HepG2 (cell line): Measurements from ENCODE around the gene MUC4.

Experiments
- POLR2A ChIP-seq, 2 experiments: IDR thresholded peaks; 2 replicates each; pipeline ENCODE4 v1.6.1; 2011; ENCODE audit warnings: low read depth in 2 of 2, low read length in 2 of 2, mild to moderate bottlenecking in 1 of 2, moderate library complexity in 1 of 2; ENCODE audit not compliant: insufficient read depth in 1 of 2
- TAF1 ChIP-seq: sonication (generic); formaldehyde crosslinking; IDR thresholded peaks from 2 replicates; pipeline ENCODE4 v1.4.0; 2020; ENCODE audit warnings: missing genetic modification reagents
- TF ChIP-seq, protein P1 (sequence below): sonication (generic); formaldehyde crosslinking; IDR thresholded peaks from 2 replicates; pipeline ENCODE4 v1.5.0; 2020; ENCODE audit warnings: mild to moderate bottlenecking, missing genetic modification reagents, moderate library complexity

DNA sequence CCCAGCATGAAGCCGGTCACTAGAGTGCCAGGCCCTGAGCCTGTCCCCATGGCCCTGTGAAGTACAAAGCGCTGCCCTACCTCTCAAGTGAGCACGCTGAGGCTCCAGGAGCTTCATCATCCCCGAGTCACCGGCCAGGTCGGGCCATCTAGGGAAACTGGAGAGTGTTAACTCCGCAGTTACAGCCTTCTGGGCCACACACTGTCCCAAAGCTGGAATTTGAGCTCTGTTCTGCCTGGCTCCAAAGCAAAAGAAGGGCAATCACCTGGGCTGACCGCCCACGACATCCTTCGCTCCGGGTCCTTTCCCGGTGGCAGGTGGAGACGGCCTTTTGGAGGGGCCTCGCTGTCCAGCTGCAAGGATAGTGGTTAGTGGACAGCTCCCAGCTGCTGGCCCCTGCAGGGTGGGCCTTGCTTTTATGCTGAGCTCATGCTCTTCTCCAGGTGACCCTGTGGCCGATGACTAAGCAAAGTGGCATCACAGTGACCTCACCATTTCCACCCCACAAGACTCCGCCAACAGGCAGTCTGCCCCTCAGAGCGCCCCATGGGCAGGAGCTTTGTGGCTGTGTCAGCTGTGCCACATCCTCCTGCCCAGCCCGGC lies 3.5 kb upstream of the MUC4 start:
- TF ChIP-seq TAF1 = no peak
- TF ChIP-seq POLR2A (IDR thresholded peaks at IDR 0.05; ENCODE audit: insufficient read depth in 1 of 2, low read depth in 2 of 2, low read length in 2 of 2) = no peak
- TF ChIP-seq, protein P1, sequence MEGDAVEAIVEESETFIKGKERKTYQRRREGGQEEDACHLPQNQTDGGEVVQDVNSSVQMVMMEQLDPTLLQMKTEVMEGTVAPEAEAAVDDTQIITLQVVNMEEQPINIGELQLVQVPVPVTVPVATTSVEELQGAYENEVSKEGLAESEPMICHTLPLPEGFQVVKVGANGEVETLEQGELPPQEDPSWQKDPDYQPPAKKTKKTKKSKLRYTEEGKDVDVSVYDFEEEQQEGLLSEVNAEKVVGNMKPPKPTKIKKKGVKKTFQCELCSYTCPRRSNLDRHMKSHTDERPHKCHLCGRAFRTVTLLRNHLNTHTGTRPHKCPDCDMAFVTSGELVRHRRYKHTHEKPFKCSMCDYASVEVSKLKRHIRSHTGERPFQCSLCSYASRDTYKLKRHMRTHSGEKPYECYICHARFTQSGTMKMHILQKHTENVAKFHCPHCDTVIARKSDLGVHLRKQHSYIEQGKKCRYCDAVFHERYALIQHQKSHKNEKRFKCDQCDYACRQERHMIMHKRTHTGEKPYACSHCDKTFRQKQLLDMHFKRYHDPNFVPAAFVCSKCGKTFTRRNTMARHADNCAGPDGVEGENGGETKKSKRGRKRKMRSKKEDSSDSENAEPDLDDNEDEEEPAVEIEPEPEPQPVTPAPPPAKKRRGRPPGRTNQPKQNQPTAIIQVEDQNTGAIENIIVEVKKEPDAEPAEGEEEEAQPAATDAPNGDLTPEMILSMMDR (CRISPR knock-in tag) = no peak
